Cortex of kidney (tissue), 1 donor: Measurements from ENCODE around the gene OR6S1.
"Not testable (repeated sequence)": the region's sequence is repeated elsewhere in the genome, so short reads cannot be mapped to it uniquely, and the experiment has no call there.

Experiments
- DNase-seq: peaks from one replicate; lab custom pipeline; 2025; lab: John Stamatoyannopoulos, UW

Gene OR6S1

DNA sequence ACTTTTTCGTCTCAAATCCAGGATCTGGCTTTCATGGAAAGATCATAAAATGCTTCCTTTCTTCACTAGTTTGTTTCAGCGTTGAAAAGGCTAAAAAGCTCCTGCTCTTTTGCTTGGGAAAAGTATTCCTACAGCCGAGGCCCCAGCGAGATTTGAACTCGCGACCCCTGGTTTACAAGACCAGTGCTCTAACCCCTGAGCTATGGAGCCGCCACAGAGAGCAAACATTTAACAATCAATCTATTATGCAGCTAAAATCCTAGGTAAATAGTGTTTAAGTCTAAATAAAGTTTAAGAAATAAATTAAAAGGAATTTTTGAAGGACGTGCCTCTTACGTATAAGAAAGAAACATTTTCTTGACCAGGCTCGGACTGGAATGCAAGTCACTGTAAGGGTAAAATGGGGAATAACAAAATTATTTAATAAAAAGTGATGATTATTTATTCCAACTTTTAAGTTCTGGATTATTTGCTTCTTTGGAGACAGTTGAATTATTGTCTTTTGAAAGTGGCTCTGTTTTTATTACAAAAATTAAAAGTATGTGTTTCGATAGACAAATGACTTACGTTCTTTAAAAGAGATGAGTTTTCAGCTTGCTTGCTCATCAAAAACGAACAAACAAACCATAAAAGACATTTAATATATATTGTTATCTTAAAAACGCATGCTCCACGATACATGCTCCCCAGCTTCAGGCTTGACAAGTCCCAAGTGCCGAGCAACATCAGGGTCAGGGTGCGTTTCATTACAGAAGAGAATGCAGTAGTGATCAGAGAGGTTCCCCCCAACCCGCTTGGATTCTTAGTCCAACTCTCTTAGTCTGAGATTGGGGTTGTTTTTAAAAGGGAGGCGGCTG is 10.2 kb downstream of the OR6S1 start:
- DNase-seq, result no peak

DNA sequence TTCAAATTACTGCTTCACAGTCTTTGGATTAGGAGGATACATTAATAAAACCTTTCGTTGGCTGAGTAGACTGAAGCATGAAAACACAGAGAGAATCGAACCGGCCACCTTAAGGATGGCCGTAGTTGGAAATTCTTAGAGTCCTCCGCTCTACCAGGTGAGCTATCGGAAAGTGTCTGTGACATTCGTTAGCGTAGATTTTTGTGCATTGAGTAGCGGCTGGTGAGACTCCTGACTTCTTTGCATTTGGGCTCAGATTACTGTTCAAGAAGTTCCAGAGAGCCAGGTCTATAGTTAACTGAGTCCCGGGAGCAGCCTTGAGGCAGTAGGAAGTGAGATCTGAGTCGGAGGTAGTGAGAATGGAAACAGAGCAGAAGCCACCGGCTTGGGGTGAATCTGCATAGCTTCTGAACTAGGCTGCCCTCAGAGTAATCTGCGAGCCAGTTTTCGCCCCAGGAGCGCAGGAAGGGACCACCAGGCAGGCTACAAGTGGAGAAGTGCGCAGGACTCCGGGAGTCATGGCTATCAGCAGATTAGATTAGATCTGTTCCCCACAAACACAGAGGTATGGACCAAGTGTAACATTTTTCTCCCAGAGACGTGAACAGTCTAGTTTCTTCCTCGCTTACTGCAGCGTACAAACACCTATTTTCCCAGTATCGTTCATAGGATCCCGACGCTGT is 11.0 kb downstream of the OR6S1 start:
- DNase-seq, result no peak

DNA sequence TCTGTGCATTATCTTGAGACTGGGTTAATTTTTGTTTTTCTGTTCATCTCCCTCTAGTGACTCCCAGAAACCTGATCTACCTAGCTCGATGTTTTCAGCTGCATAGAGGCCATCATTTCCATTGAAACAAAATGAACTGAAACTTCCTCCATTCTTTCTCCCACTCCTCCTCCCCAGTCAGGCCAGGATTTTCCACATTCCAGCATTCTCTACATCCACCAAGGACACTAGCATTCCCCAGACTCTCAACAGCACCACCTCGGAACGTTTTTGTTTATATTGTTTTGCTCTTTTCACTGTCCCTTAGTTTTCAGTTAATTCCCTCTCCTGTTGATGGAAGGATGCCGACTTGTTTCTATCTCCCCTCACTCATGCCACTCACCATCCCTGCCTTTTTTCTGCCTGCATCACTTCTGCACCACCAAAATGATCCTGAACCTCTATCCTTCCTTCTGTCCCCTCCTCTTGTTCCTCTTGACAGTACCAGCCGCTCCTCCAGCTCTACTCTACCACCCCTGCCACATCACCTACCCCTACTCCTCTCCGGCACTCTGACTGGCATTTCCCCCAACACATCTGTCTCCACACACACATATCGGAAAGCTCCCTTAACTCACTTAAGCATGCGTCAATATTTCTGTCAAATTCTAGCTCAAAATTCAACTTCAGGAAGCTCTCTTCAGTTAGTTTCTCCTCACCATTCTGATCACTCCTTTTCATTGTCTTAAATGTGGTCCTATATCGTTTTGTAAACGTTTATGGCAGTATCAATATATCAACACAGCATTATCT is 13.2 kb downstream of the OR6S1 start:
- no peak for DNase-seq

DNA sequence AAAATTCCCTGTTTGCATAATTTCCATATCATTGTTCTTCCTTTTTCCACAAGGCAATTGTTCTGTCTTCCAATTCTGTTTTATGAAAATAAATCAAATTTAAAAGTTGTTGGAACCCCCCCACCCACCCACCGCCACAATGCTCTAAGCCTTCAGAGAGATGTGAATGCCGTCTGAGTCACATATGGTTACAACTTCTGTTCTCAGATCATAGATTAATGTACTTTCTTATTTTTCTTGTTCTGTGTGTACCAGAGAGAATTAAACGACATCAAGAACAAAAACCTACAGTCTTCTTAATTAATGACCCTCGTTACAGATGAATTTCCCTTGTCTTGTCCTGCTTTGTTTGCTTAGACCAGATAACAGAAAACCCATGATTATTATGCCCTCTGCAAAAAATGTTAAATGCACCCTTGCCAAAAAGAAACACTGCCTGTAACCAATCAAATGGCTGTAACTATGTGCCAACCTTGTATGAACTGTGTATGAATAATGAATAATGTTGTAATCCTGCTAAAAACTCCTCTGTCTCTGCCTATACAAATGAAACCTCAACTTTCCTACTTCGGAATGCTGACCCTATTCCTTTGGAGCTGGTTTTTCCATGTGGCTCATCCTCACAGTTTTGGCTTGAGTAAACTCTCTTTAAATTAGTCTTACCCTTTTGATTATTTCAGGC is 14.0 kb downstream of the OR6S1 start:
- no peak for DNase-seq

DNA sequence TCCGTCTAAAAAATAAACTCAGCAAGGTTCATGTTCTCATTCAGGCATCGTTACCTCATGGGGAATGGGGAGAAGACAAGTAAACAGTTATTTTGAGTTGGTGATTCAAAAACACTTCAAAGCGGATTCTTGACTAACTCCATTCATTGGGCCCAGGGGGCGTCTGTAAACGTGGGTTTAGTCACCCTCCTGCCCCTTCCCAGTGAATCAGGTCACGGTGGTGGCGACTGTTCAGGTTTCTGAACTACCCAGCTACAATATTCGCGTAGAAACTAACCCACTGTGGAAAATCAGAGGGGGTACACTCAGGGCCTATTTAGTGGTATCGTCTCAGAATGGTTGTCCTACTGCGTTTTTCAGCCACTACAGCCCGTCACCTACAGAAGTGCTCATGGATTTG is 15.2 kb downstream of the OR6S1 start:
- DNase-seq, result no peak

DNA sequence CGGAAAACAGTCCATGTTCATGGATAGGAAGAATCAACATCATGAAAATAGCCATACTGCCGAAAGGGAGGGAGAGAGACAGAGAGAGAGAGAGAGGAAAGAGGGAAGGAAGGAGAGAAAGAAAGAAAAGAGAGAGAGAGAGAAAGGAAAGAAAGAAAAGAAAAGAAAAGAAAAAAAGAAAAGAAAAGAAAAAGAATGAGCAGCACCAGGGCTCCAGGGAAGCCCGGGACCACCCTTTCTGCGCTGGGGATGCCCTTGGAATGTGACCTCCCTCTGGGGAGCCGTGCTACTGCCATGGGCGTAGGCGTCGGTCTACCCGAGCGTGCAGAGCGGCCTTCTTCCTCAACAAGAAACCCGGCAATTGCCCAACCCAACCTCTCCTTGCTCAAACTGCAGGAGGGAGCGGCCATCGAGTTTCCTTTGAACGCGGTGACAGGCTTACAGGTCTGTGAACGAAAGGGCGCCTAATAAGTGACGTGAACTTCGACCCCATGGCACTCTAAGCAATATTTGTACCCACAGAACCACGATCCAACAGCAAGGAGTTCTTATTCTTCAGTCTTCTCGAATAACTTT is 16.9 kb downstream of the OR6S1 start:
- DNase-seq, result no peak

DNA sequence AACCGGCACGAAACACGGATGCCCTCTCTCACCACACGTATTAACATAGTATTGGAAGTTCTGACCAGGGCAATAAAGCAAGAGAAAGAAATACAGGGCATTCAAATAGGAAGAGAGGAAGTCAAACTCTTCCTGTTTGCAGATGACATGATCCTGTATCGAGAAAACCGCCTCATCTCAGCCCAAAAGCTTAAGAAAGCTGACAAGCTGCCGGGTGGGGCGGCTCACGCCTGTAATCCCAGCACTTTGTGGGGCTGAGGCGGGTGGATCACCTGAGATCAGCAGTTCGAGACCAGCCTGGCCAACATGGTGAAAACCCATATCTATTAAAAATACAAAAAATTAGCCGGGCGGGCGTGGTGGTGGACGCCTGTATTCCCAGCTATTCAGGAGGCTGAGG is 17.7 kb downstream of the OR6S1 start:
- DNase-seq, result no peak

DNA sequence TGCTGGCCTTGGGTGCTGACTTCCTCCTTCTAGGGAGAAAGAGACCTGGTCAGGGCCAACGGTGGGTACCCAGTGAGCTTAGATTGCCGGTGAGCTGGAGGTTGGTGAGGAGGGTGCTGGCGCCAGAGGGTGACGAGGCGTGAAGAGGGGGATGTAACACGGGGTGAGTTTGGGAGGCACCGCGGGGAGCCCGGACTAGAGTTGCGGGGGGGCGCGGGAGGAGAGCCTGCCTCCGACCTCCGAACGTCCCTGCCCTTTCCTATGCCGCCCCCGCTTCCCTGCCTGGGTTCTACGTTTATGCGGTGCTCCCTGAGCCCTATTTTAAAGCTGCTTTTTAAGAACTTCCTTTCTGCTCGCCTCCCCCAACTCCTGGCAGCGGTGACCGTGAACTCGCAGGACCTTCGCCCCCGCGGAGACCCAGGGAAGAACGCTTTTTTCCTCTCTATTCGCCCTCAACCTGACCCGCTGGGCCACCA is 18.6 kb downstream of the OR6S1 start:
- DNase-seq, result no peak

DNA sequence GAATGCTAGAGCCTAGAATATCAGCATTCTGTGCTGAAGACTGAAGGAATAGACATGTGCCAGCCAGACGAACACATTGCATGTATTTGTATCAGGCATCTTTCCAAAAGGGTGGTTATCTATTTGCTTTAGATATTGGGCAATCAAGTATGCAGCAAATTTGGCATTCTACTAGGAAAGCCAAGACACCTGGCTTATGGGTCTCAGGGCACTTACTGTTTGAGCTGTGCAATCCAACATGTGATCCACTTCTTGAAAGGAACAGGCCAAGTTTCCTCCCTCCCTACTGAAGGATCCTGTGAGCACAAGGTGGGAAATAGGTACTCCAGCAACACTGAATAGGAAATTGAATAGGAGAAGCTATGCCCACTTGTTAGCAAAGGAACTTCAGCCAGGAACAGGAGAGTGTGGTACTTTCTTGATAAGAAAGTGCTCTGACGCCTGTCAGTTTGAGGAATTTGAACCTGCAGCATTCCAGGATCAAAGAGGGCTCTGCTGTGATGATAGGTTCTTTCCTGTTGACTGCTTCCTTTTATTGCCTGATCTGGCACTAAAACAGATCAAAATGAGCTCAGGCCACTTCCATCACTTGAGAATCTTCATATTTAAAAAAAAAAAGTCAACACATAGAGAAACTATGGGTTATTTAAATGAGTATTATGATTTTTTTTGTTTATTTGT is 20.6 kb downstream of the OR6S1 start:
- no peak for DNase-seq

DNA sequence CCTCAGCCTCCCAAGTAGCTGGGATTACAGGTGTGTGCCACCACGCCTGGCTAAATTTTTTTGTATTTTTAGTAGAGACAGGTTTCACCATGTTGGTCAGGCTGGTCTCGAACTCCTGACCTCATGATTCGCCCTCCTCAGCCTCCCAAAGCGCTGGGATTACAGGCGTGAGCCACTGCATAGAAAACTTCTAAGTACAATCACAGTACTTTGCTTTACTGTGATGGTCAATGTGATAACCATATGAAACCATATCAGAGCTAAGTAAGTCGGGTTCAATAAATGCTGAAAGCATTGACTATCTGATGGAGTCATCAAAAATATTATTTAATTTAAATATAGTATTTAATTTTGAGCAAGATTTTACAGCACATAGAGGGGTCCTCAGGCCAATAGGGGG is 21.8 kb downstream of the OR6S1 start:
- DNase-seq, result not testable (repeated sequence)

DNA sequence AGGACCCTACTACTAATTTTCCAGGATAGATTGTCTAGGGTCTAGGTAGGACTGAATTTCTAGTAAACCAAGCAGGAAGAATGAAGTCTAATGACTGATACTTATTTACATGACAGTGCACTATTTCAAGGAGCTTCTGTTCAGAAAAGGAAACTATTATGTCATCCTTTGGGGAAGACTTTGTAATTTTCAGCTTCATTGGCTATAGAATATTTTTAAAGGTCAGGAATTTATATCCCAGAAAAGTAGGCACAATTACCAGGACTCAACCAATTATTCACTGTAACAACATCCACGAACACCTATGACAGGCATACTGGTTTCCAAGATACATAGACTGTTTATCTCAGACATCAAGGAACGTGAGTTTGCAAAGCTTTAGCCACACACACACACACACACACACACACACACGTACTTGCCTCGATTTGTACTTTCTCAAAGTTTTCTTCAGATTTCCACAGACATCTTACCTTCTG is 23.2 kb downstream of the OR6S1 start:
- DNase-seq, result no peak

DNA sequence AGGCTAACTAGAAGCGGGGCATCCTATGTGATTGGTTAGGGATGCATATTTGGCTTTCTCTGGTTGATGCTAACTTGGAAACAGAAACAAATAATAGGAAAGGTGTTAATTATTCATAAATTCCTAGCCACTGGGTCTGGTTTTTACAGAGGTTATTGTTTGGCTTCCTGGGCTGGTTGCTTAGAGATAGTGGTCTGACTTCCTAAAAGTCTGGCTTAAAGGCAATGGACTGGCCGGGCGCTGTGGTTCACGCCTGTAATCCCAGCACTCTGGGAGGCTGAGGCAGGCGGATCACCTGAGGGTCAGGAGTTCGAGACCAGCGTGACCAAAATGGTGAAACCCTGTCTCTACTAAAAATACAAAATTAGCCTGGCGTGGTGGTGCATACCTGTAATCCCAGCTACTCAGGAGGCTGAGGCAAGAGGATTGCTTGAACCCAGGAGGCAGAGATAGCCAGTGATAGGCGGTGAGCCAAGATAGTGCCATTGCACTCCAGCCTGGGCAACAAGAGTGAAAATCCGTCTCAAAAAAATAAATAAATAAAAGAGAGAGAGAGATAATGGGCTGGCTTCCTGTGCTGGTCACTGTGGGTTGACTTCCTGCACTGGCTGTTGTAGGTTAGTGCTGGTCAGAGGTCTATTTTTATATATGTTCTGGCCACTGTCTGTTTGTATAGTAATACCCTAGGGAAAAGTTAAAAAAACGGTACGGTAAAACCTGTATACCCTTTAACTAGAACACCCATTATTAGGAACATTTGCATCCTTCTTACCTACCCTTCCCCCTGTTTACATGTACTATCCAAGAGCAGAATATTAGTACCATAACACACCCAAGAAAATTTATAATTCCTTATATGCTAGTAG is 24.1 kb downstream of the OR6S1 start:
- no peak for DNase-seq

DNA sequence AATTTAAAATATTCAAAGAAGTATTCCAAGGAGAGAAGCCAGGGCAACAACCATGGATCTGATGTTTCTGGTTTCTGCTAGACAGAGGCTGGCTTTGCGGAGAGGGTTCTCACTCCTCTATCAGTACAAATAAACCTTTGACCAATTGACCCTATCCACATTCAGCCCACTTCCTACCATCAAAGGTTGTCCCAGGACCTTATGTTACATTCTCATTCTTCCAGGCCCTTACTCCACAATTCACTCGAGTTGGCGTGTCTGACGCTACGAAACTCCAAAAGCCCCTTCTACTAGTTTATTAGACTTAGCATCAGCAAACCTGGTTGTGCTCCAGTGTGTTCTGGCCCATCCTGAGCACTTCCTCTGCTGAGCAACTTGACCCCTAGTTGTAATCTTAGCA is 25.5 kb downstream of the OR6S1 start:
- no peak for DNase-seq

DNA sequence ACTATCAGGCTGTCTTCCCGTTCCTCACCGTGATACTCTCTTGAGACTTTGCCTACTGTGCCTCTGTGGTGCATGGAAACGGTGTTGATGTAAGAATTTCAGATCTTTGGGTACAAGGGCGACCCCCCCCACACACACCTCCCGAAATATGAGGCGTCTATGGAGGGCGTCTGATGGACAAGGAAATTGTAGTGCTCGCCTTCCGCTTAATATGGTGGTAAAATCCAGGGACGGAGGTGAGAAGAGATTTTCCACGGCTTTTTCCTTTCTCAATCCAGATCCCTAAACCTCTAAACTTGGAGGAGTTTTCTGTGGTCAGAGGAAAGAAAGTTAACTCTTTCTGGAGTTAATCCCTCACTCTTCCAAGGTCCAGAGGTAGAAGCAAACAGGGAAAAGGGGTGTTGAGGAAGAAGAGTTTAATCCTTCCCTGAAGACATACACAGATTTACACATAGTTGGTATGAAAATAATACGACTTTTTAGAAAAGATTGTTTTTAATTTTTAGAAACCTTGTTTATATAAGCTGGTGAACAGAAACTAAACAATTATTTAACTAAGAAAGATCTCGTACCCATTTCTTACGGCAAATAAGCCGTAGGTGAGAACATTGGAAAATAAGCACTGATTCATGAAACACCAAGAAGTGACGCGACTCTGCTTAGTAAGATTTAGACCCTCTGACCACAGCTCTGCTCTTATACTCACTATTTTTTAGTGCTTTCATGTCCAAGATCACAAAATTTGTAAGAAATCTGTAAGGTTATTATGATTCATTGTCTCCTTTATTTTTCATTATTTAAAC is 27.3 kb downstream of the OR6S1 start:
- DNase-seq, result no peak

DNA sequence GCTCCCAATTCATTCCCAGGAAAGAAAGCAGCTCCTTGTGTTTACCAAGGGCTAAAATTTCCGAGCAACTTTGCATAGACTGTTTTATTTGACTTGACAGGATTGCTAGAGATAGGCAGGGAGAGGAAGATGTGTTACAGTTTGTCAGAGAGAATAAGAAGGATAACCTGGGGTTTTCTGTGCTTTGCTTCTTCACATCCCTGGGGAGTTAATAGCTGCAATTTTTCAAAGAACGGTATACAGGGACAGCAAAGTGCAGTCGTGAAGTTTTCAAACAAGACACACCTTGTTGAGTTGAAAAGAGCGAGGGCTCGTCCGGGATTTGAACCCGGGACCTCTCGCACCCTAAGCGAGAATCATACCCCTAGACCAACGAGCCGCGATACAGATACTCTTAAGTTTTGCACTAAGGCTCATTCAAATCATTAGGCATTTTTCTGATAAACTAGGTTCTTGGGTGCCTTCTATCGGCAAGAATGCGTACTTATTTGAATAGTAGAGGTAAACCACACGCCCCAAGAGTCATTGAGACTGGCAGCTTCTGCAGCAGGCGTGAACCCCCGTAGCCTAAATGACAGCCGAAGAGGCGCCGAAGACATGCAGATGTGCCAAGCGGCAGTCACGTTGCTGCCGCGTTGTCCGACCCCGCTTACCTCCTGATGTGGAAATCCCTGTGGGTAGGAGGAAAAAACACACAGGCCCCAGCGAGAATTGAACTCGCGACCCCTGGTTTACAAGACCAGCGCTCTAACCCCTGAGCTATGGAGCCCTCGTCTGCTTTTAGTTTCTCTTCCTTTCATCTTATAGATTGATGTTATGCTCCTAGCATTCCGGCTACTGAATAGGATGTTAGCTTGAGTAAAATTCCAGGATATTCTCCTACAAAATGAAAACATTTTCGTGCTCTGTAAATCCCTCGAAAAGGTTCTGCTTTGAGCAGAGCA is 28.1 kb downstream of the OR6S1 start:
- no peak for DNase-seq

DNA sequence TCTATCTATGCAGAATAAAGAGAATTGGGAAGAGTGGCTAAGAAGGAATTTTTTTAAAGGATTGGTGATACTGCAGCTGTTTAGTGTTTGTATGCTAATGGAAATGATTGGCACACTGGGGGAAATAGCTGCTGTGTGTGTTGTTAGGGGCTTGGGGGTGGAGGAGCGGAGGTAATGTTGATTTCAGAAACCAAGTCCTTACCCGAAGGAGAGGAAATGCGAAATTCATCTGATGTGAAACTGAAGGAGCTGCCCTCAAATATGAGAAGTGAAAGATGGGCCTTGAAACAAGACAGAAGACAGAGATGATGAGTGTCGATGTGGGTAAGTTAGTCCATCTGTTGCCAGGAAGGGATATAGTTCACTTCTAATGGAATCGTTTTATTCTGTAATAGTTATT is 29.1 kb downstream of the OR6S1 start:
- DNase-seq, result no peak

DNA sequence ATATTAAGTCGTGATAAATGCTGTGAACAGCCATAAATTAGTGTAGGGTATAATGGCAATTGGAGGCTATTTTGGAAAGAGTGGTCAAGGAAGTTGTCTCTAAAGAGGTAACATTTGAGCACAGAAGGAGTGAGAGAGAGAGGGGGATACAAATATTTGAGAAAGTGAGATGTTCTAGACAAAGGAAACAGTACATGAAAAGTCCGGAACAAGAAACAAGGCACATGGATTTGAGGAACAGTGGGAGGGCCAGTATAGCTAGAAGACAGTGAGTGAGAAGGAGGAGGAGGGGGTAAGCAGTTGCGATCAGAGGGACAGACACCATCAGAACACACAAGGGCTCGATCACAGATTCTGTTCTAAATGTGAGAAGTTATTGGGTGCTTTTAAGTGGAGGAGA is 30.2 kb downstream of the OR6S1 start:
- DNase-seq, result no peak
